SIG-M5 (cell line): ENCODE results near the gene CCNG1.
"Not testable (repeated sequence)": the region's sequence is repeated elsewhere in the genome, so short reads cannot be mapped to it uniquely, and the experiment has no call there.

ENCODE experiments used
- DNase-seq: peaks from one replicate; lab custom pipeline; 2025; lab: John Stamatoyannopoulos, UW

Gene CCNG1

GRCh38 chr5:163444526-163444925 lies 7.1 kb downstream of the CCNG1 start:
- DNase-seq, result no peak

GRCh38 chr5:163445345-163445744 lies 8.0 kb downstream of the CCNG1 start:
- no peak for DNase-seq

- no peak for DNase-seq
Observed at GRCh38 chr5:163447191-163447590, 9.8 kb downstream of the CCNG1 start.

- DNase-seq, result no peak
Observed at GRCh38 chr5:163447875-163448274, 10.5 kb downstream of the CCNG1 start.

- DNase-seq, result no peak
Observed at GRCh38 chr5:163448491-163448890, 11.1 kb downstream of the CCNG1 start.

GRCh38 chr5:163451489-163451888 lies 14.1 kb downstream of the CCNG1 start:
- DNase-seq, result no peak

GRCh38 chr5:163453705-163454104 lies 16.3 kb downstream of the CCNG1 start:
- no peak for DNase-seq

GRCh38 chr5:163455406-163455805 lies 18.0 kb downstream of the CCNG1 start:
- not testable (repeated sequence) for DNase-seq

GRCh38 chr5:163456029-163456589 lies 18.7 kb downstream of the CCNG1 start:
- no peak for DNase-seq

GRCh38 chr5:163456840-163457239 lies 19.4 kb downstream of the CCNG1 start:
- no peak for DNase-seq

- no peak for DNase-seq
Observed at GRCh38 chr5:163458778-163459385, 21.5 kb downstream of the CCNG1 start.

GRCh38 chr5:163459462-163459818 lies 22.0 kb downstream of the CCNG1 start:
- DNase-seq, result no peak

- DNase-seq, result peak; percentile 97
Observed at GRCh38 chr5:163459819-163460561, 22.6 kb downstream of the CCNG1 start, which contains the start of gene NUDCD2. Gene NUDCD2, minus strand, starts transcription at chr5:163460102. Its CDS starts 52 bp downstream, at chr5:163460050.

GRCh38 chr5:163460562-163461171 lies 23.3 kb downstream of the CCNG1 start, which contains the start of gene HMMR:
Gene HMMR, plus strand, starts transcription at chr5:163460632. Its CDS starts 61 bp downstream, at chr5:163460693.
- no peak for DNase-seq

- no peak for DNase-seq
Observed at GRCh38 chr5:163463063-163463435, 25.7 kb downstream of the CCNG1 start.

- no peak for DNase-seq
Observed at GRCh38 chr5:163467682-163468081, 30.3 kb downstream of the CCNG1 start.

- DNase-seq, result no peak
Observed at GRCh38 chr5:163473635-163474243, 36.3 kb downstream of the CCNG1 start.

GRCh38 chr5:163475411-163475810 lies 38.0 kb downstream of the CCNG1 start:
- DNase-seq, result no peak

GRCh38 chr5:163478126-163478981 lies 41.0 kb downstream of the CCNG1 start:
- no peak for DNase-seq

GRCh38 chr5:163478982-163479271 lies 41.5 kb downstream of the CCNG1 start:
- DNase-seq, result no peak

- DNase-seq, result no peak
Observed at GRCh38 chr5:163489055-163489744, 51.8 kb downstream of the CCNG1 start.
